Measurements from ENCODE around the gene FSHR.

Gene FSHR

GRCh38 chr2:48948400-48949125 is 205.8 kb downstream of the FSHR start:
- no peak for DNase-seq

GRCh38 chr2:48946449-48947048 is 207.8 kb downstream of the FSHR start:
- DNase-seq, result no peak

GRCh38 chr2:48944956-48945355 is 209.4 kb downstream of the FSHR start:
- no peak for DNase-seq

GRCh38 chr2:48943436-48943835 is 210.9 kb downstream of the FSHR start:
- no peak for DNase-seq

- DNase-seq, result no peak
These were observed 212.4 kb downstream of the FSHR start for GRCh38 chr2:48941908-48942307.

- no peak for DNase-seq
These were observed 212.9 kb downstream of the FSHR start for GRCh38 chr2:48941456-48941855.

GRCh38 chr2:48940606-48941005 is 213.7 kb downstream of the FSHR start:
- DNase-seq, result no peak

- no peak for DNase-seq
These were observed 215.1 kb downstream of the FSHR start for GRCh38 chr2:48939232-48939631.

GRCh38 chr2:48938231-48938630 is 216.1 kb downstream of the FSHR start:
- no peak for DNase-seq

GRCh38 chr2:48934807-48935206 is 219.5 kb downstream of the FSHR start:
- no peak for DNase-seq

- DNase-seq, result no peak
These were observed 220.4 kb downstream of the FSHR start for GRCh38 chr2:48933828-48934497.

- DNase-seq, result no peak
These were observed 221.6 kb downstream of the FSHR start for GRCh38 chr2:48932667-48933066.

- DNase-seq, result no peak
These were observed 224.6 kb downstream of the FSHR start for GRCh38 chr2:48929571-48930301.

GRCh38 chr2:48927355-48927754 is 227.0 kb downstream of the FSHR start:
- DNase-seq, result no peak

- DNase-seq, result no peak
These were observed 238.4 kb downstream of the FSHR start for GRCh38 chr2:48915884-48916283.

GRCh38 chr2:48915227-48915626 is 239.1 kb downstream of the FSHR start:
- DNase-seq, result no peak

GRCh38 chr2:48914477-48915089 is 239.7 kb downstream of the FSHR start:
- DNase-seq, result no peak

All from GF-D8 (cell line).